AG09309 (cell line): Measurements from ENCODE around the gene ZNF608.

Experiments used
- DNase-seq: peaks from one replicate; pipeline ENCODE4 v3.0.0-alpha.2; 2010; ENCODE audit warnings: low read depth
- H3K4me3 ChIP-seq: 2 replicates; pipeline ENCODE4 v1.5.1; 2011; ENCODE audit warnings: mild to moderate bottlenecking, low read depth, low read length, moderate library complexity; ENCODE audit not compliant: control insufficient read depth
- TF ChIP-seq, protein P1 (sequence below): IDR thresholded peaks from 2 replicates; pipeline ENCODE4 v1.5.1; 2011; ENCODE audit warnings: mild to moderate bottlenecking, low read depth, low read length, inconsistent platforms; ENCODE audit not compliant: insufficient read depth, control insufficient read depth; ENCODE audit errors: missing control alignments

The ZNF608 gene

DNA sequence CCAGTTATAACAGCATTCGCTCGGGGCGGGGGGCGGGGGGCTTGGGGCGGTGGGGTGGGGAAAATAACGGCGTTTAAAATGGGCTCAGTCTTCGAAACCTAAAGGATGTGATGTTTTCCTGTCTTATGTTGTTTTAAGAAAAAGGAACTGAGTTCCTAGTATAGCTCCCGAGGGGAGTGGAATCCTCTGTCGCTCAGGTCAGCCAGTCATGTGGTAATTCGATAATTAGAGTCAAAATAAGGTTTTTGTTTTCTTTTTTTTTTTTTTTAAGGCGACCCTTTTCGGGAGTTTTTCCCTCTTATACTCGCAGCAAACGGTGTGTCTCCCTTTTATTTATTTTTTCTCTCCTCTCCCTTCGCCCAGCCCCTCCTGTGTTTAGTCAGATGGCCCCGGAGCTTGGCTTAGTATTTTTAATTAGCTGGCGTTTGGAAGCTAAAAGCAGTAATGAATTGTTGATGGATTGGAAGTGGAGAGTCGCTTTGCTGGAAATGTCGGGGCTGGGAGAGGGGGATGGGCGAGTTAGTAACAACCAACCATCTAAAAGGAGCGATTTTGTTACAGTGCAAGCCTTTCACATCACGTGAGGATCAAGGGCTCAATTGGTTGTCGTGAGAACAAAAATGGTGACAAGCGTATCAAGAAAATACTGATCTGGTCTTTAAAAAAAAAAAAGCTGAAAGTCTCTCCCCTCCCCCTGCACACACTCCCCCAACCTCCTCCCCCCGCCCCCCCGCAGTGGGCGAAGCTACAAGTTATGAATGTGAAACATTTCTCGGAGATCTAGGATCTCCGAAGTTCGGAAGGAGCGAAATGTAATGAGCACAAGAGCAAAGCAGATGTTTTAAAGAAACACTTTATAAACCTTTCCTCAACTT lies 714 bp upstream of the ZNF608 start:
- TF ChIP-seq, protein P1, sequence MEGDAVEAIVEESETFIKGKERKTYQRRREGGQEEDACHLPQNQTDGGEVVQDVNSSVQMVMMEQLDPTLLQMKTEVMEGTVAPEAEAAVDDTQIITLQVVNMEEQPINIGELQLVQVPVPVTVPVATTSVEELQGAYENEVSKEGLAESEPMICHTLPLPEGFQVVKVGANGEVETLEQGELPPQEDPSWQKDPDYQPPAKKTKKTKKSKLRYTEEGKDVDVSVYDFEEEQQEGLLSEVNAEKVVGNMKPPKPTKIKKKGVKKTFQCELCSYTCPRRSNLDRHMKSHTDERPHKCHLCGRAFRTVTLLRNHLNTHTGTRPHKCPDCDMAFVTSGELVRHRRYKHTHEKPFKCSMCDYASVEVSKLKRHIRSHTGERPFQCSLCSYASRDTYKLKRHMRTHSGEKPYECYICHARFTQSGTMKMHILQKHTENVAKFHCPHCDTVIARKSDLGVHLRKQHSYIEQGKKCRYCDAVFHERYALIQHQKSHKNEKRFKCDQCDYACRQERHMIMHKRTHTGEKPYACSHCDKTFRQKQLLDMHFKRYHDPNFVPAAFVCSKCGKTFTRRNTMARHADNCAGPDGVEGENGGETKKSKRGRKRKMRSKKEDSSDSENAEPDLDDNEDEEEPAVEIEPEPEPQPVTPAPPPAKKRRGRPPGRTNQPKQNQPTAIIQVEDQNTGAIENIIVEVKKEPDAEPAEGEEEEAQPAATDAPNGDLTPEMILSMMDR = no peak
- no peak for DNase-seq
- H3K4me3 ChIP-seq = peak overlapping the region; percentile 42

DNA sequence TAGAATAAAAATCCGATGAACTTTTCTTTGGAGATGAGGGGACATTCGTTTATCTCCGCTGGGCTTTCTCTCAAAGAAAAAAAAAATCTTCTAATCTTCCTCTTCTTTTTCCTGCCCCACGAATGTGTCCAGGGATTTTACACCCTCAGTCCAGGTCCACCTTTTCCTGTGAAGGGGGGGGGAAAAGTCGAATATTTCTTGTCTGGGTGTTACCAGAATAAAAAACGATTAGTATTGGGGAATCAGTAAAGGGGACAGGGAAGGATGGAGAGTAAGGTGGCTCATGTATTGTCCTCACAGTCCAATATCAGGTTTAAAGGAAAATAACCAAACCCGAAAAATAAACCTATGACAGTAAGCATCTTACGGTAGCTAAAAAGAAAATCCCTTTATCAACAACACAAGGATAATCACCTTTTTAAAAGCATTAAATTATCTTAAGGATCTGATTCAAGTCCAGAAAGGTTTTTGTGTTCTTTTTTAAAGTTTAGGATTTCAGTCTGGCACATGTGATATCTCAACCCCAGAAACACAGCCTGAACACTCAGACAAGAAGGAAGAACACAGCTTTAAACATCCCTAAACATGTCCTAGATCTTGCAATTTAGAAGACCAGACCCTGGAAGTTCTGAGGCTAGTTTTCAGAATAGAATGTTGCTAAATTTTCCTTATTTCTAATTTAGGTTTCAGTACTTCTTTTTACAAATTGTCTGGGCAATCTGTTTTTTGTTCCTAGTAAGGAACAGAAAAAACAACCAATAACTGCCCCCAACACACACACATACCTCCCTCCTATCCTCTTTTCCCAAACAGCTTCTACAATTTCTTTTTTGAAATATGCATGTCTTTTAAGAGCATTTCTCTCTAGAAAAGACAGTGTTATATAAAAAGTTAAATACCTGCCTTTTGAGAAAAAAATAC lies 1.2 kb downstream of the ZNF608 start:
- TF ChIP-seq, protein P1 = no peak
- no peak overlapping the region for H3K4me3 ChIP-seq
- DNase-seq = no peak

DNA sequence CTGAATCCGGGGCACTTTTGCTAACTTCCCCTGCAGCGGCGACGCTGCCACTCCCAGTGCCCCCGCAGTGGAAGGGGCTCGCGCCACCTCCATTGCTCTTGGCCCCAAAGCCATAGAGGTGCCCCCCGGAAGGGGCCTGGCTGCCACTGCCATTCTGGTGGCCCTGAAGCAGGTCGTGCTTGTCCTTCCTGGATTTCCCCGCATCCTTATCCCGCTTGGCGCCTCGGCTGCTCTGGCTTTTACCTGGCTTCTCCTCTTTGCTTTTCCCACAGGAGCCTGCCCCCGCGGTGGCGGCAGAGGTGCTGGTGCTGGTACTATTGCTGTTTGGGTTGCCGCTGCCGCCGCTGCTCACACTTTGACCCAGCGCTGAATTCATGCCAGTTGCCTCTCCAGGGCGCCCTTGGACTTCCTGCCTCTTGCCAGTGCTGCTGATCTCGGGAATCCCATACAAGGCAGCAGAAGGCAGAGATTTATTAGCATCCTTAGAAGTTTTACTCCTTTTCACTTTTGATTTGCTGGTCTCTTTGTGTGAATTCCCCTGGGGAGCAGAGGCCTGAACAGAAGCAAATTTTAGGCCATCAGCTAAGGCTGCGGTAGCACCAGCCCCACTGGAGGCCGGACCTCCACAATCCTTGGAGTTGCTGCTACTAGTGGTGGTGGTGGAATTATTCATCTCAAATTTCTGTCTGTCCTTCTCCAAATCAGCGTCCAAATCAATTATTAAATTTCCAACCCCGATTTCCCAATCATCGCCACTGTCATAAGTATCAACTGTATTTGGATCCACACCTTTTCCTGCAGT lies 2.1 kb downstream of the ZNF608 start:
- TF ChIP-seq, protein P1 = no peak
- no peak for DNase-seq

DNA sequence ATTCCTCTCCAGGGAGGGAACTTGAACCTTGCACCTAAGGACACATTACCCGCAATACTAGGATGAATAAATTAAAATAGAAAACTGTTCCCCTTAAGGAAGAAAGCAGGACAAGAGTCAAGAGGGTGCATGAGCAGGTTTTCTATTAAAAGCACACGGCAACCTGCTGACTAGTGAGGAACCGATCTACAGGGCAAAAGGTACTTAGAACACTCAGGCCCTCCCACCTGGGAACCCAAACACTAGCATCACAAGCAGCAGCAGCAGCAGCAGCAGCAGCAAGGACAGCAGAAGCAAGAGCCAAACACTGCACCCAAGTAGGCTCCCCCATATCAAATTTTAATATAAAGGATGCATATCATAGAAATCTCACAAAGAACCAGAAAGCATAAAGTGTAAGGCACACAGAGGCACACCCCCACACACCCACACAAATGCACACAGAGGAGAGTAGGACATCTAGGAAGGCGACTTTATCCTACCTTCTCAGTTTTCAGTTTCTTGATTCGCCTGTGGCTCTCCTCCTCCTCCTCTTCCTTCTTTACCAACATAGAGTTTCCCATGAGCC lies 2.8 kb downstream of the ZNF608 start:
- DNase-seq = no peak
- TF ChIP-seq, protein P1 = no peak
- no peak overlapping the region for H3K4me3 ChIP-seq

More for the DNA sequence above, 2.1 kb downstream of the ZNF608 start:
- H3K4me3 ChIP-seq = no peak overlapping the region

DNA sequence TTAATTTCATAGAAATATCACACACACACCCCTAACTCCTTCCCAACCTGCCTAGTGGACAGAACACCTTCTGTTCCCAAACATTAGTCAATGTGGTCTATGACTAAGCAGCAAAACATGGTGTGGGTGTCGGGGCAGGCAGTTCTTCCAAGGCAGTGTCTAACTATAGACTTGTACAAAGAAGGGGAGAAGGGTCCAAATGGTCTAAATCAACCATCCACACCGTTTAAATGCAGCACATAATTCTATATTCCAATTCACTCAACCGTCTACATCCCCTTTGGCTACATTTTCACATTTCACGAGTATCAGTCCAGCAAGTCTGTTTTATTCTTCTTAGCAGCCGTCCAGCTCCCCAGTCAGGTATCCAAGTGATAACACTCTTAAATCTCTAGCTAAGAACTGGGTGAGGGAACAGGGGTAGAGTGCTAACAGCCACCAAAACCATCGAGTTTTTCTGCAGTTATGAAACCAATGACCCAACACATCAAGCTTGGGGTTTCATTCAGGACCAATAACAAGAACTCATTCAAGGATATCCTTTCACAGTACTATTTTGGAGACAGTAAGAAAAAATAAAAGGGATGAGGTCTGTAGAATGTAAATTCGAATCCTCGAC lies 3.3 kb downstream of the ZNF608 start:
- DNase-seq = no peak
- TF ChIP-seq, protein P1 = no peak
- no peak overlapping the region for H3K4me3 ChIP-seq
